ENCODE data around the gene FGF22. TPM values are rescaled to one million over a fixed set of nuclear protein-coding genes. Genes with fewer than 3 reads are reported as not detected.

The FGF22 gene
- total and polyA plus RNA-seq, 2 of the 13 experiments (the other 11 are each of a cell fraction or from before 2014, with no cell fraction given): 0.24 TPM; not detected in 1

DNA sequence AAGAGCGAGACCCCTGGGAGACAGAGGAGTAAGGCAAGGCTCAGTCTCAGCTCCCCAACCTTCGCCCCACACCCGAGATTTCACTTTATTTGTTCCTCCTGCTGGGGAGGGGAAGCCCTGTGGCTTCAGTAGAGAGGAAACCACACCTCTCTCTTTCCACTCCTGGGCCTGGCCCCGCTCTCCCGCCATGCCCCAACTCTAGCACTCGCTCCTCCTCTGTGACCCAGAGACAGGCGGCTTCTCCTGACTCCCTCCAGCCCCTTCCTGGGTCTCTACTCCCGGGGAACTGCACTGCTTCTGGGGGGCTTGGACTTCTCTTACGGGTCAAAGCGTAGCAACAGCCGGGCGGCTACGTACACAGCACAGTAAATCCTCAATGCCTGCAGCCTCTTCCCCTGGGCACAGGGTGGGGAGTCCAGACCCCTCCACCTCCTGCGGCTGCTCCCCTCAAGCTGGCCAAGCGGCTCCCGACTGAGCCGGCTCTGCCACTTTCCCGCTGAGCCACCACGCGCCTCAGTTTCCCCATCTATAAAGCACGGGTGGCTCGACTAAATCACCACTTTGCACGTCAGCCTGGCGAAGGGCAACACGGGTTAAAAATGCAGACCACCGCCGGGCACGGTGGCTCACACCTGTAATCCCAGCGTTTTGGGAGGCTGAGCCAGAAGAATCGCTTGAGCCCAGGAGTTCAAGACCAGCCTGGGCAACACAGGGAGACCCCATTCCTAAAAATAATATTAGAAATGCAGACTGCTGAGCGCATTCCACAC, 21.9 kb downstream of the FGF22 start (continued):
- TF ChIP-seq, protein P1, sequence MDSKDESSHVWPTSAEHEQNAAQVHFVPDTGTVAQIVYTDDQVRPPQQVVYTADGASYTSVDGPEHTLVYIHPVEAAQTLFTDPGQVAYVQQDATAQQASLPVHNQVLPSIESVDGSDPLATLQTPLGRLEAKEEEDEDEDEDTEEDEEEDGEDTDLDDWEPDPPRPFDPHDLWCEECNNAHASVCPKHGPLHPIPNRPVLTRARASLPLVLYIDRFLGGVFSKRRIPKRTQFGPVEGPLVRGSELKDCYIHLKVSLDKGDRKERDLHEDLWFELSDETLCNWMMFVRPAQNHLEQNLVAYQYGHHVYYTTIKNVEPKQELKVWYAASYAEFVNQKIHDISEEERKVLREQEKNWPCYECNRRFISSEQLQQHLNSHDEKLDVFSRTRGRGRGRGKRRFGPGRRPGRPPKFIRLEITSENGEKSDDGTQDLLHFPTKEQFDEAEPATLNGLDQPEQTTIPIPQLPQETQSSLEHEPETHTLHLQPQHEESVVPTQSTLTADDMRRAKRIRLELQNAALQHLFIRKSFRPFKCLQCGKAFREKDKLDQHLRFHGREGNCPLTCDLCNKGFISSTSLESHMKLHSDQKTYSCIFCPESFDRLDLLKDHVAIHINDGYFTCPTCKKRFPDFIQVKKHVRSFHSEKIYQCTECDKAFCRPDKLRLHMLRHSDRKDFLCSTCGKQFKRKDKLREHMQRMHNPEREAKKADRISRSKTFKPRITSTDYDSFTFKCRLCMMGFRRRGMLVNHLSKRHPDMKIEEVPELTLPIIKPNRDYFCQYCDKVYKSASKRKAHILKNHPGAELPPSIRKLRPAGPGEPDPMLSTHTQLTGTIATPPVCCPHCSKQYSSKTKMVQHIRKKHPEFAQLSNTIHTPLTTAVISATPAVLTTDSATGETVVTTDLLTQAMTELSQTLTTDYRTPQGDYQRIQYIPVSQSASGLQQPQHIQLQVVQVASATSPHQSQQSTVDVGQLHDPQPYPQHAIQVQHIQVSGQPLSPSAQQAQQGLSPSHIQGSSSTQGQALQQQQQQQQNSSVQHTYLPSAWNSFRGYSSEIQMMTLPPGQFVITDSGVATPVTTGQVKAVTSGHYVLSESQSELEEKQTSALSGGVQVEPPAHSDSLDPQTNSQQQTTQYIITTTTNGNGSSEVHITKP (CRISPR knock-in tag; IDR thresholded peaks at IDR 0.05; ENCODE audit: low read depth): no peak
- TF ChIP-seq ZNF510 (CRISPR knock-in tag; IDR thresholded peaks at IDR 0.05; ENCODE audit: low read depth) (0 out of 2 replicates have a peak, but pooled peaks have one; percentile 6), PHF8 (CRISPR knock-in tag; IDR thresholded peaks at IDR 0.05) (no peak; the same call in 1 of the 2 replicates), ZFP82 (CRISPR knock-in tag; IDR thresholded peaks at IDR 0.05; ENCODE audit: borderline replicate concordance) (0 out of 2 replicates have a peak, but pooled peaks have one; percentile 47), ZNF850 (CRISPR knock-in tag; conservative IDR thresholded peaks at IDR 0.05) (peak; percentile 66), ZBTB7A (CRISPR knock-in tag; IDR thresholded peaks at IDR 0.05) (no peak), HDAC1 (CRISPR knock-in tag; IDR thresholded peaks at IDR 0.05) (no peak), ZNF703 (CRISPR knock-in tag; IDR thresholded peaks at IDR 0.05; ENCODE audit: borderline replicate concordance) (no peak), FOXA1 (IDR thresholded peaks at IDR 0.05) (no peak), FOXA1 (CRISPR knock-in tag; IDR thresholded peaks at IDR 0.05) (no peak), KDM1A (CRISPR knock-in tag; IDR thresholded peaks at IDR 0.05) (no peak), NPAS2 (CRISPR knock-in tag; IDR thresholded peaks at IDR 0.05; ENCODE audit: borderline replicate concordance) (no peak), ZNF704 (CRISPR knock-in tag; IDR thresholded peaks at IDR 0.05; ENCODE audit: borderline replicate concordance) (no peak), GPN1 (CRISPR knock-in tag; IDR thresholded peaks at IDR 0.05; ENCODE audit: borderline replicate concordance) (no peak), KLF13 (CRISPR knock-in tag; IDR thresholded peaks at IDR 0.05) (no peak)
- TF ChIP-seq, protein P2, sequence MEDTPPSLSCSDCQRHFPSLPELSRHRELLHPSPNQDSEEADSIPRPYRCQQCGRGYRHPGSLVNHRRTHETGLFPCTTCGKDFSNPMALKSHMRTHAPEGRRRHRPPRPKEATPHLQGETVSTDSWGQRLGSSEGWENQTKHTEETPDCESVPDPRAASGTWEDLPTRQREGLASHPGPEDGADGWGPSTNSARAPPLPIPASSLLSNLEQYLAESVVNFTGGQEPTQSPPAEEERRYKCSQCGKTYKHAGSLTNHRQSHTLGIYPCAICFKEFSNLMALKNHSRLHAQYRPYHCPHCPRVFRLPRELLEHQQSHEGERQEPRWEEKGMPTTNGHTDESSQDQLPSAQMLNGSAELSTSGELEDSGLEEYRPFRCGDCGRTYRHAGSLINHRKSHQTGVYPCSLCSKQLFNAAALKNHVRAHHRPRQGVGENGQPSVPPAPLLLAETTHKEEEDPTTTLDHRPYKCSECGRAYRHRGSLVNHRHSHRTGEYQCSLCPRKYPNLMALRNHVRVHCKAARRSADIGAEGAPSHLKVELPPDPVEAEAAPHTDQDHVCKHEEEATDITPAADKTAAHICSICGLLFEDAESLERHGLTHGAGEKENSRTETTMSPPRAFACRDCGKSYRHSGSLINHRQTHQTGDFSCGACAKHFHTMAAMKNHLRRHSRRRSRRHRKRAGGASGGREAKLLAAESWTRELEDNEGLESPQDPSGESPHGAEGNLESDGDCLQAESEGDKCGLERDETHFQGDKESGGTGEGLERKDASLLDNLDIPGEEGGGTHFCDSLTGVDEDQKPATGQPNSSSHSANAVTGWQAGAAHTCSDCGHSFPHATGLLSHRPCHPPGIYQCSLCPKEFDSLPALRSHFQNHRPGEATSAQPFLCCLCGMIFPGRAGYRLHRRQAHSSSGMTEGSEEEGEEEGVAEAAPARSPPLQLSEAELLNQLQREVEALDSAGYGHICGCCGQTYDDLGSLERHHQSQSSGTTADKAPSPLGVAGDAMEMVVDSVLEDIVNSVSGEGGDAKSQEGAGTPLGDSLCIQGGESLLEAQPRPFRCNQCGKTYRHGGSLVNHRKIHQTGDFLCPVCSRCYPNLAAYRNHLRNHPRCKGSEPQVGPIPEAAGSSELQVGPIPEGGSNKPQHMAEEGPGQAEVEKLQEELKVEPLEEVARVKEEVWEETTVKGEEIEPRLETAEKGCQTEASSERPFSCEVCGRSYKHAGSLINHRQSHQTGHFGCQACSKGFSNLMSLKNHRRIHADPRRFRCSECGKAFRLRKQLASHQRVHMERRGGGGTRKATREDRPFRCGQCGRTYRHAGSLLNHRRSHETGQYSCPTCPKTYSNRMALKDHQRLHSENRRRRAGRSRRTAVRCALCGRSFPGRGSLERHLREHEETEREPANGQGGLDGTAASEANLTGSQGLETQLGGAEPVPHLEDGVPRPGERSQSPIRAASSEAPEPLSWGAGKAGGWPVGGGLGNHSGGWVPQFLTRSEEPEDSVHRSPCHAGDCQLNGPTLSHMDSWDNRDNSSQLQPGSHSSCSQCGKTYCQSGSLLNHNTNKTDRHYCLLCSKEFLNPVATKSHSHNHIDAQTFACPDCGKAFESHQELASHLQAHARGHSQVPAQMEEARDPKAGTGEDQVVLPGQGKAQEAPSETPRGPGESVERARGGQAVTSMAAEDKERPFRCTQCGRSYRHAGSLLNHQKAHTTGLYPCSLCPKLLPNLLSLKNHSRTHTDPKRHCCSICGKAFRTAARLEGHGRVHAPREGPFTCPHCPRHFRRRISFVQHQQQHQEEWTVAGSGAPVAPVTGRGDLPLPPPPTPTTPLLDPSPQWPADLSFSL (CRISPR knock-in tag; IDR thresholded peaks at IDR 0.05): no peak
- TF ChIP-seq, protein P3, sequence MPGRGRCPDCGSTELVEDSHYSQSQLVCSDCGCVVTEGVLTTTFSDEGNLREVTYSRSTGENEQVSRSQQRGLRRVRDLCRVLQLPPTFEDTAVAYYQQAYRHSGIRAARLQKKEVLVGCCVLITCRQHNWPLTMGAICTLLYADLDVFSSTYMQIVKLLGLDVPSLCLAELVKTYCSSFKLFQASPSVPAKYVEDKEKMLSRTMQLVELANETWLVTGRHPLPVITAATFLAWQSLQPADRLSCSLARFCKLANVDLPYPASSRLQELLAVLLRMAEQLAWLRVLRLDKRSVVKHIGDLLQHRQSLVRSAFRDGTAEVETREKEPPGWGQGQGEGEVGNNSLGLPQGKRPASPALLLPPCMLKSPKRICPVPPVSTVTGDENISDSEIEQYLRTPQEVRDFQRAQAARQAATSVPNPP (CRISPR knock-in tag; IDR thresholded peaks at IDR 0.05): no peak
